Fibroblast of lung (primary cell): ENCODE results near the gene VAV2. TPM values are rescaled to one million over a fixed set of nuclear protein-coding genes. Genes with fewer than 3 reads are reported as not detected.
"Not testable (repeated sequence)": the region's sequence is repeated elsewhere in the genome, so short reads cannot be mapped to it uniquely, and the experiment has no call there.

Experiments
- DNase-seq, 2 donors: peaks; one replicate each; pipeline versions ENCODE4 v3.0.0 to v3.0.0-alpha.2; 2010; ENCODE audit warnings: low read depth in 2 of 2
- H2AFZ ChIP-seq: 2 replicates; pipeline ENCODE4 v1.5.1; 2012; ENCODE audit warnings: low read length, control low read depth, inconsistent platforms
- H3K27ac ChIP-seq: 2 replicates; pipeline ENCODE4 v1.5.1; 2011; ENCODE audit warnings: low read length, control low read depth; ENCODE audit not compliant: insufficient read depth
- H3K27me3 ChIP-seq: 2 replicates; pipeline ENCODE4 v1.5.1; 2011; ENCODE audit warnings: mild to moderate bottlenecking, low read length; ENCODE audit not compliant: control insufficient read depth, insufficient read depth
- H3K36me3 ChIP-seq: 2 replicates; pipeline ENCODE4 v1.5.1; 2011; ENCODE audit warnings: low read length; ENCODE audit not compliant: control insufficient read depth, insufficient read depth
- H3K4me1 ChIP-seq: 2 replicates; pipeline ENCODE4 v1.5.1; 2011; ENCODE audit warnings: low read length; ENCODE audit not compliant: control insufficient read depth, insufficient read depth; ENCODE audit errors: extremely low read depth
- H3K4me2 ChIP-seq: 2 replicates; pipeline ENCODE4 v1.5.1; 2011; ENCODE audit warnings: low read length, control low read depth; ENCODE audit not compliant: insufficient read depth; ENCODE audit errors: extremely low read depth
- H3K4me3 ChIP-seq, 4 experiments: fragments of 200-600 bp in 1 of 4; sonication (generic) in 1 of 4; replicated peaks in 1 of 4; 2 replicates each; pipeline ENCODE4 v1.5.1; 2011 to 2016; ENCODE audit warnings: low read length in 4 of 4, low read depth in 3 of 4, mild to moderate bottlenecking in 3 of 4, control low read depth in 2 of 4, inconsistent platforms in 1 of 4, mixed read lengths in 1 of 4; ENCODE audit not compliant: insufficient read depth in 1 of 4; ENCODE audit errors: control extremely low read depth in 1 of 4
- H3K79me2 ChIP-seq: 2 replicates; pipeline ENCODE4 v1.5.1; 2012; ENCODE audit warnings: mild to moderate bottlenecking, low read length, inconsistent platforms; ENCODE audit not compliant: control insufficient read depth, insufficient read depth
- H3K9ac ChIP-seq: 2 replicates; pipeline ENCODE4 v1.5.1; 2011; ENCODE audit warnings: mild to moderate bottlenecking, low read length, control low read depth; ENCODE audit not compliant: insufficient read depth
- H3K9me3 ChIP-seq: 2 replicates; pipeline ENCODE4 v1.5.1; 2012; ENCODE audit warnings: low read depth, low read length; ENCODE audit not compliant: control insufficient read depth, insufficient read depth
- H4K20me1 ChIP-seq: 2 replicates; pipeline ENCODE4 v1.5.1; 2011; ENCODE audit warnings: low read length; ENCODE audit not compliant: control insufficient read depth, insufficient read depth; ENCODE audit errors: extremely low read depth
- EZH2 ChIP-seq: IDR thresholded peaks from 2 replicates; pipeline ENCODE4 v1.5.1; 2012; ENCODE audit warnings: low read length, control low read depth, mild to moderate bottlenecking; ENCODE audit errors: missing control alignments
- polyA plus RNA-seq, 2 donors: library from polyadenylated mRNA; depleted of rRNA in 1 of 2; stranded (reverse) in 1 of 2; unstranded in 1 of 2; fragments of >200 nt; gene quantifications; 2 replicates each; pipeline ENCODE4 v1.2.1, GENCODE V29; 2011 to 2012; ENCODE audit warnings: missing spikeins in 1 of 2
- total RNA-seq: library from RNA; depleted of rRNA; stranded (reverse); fragments of >200 nt; gene quantifications from 2 replicates; pipeline ENCODE4 v1.2.1, GENCODE V29; 2014
- TF ChIP-seq, protein P1 (sequence below), 2 donors: IDR thresholded peaks in 1 of 2; conservative IDR thresholded peaks in 1 of 2; 1 replicate in 1 of 2; 2 replicates in 1 of 2; pipeline ENCODE4 v1.5.1; 2011 to 2012; ENCODE audit warnings: low read length in 2 of 2, control low read depth in 1 of 2, inconsistent platforms in 1 of 2, low read depth in 1 of 2, mild to moderate bottlenecking in 1 of 2

The VAV2 gene
- total and polyA plus RNA-seq, 2 donors (not counting 1 experiment from before 2014, with no cell fraction given) = 13.7 to 17.7 TPM

DNA sequence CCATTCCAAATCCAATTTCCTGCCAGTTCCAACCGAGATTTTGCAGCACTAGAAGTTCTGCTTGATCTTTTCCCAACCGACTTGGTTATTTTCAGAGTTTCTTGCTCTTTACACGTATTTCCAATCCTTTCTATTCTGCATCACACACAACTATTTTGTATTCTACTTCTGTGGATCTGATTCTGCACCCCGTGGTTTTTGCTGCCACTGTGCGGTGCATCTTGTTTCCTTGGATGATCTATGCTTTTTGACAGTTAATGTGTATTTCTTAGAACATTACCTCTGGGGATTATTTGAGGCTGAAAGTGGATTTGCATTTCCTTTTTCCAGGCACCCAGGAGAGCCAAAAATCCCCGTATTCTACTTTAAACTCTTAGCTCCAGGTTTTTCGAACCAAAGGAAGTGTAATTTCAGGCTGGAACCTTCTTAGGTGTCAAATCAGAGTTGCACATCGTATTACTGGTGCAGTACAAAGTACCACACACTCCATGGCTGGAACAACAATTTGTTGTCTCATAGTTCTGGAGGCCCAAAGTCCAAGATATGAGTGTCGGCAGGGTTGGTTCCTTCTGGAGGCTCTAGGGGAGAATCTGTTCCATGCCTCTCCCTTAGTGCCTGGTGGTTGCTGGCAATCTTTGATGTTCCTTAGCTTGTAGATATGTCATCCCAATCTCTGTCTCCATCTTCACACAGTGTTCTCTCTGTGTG lies 239.2 kb downstream of the VAV2 start:
- no peak overlapping the region for H3K4me2 ChIP-seq
- no peak overlapping the region for H3K9ac ChIP-seq
- H4K20me1 ChIP-seq = no peaks in the 10 kb centered on the region
- no peak overlapping the region for H3K4me3 ChIP-seq
- no peaks in the 10 kb centered on the region for H3K9me3 ChIP-seq
- H2AFZ ChIP-seq = no peak overlapping the region
- DNase-seq = no peak
- H3K4me1 ChIP-seq = no peaks in the 10 kb centered on the region
- H3K79me2 ChIP-seq = no peaks in the 10 kb centered on the region
- H3K27ac ChIP-seq = no peak overlapping the region
- TF ChIP-seq EZH2 = no peak
- TF ChIP-seq, protein P1, sequence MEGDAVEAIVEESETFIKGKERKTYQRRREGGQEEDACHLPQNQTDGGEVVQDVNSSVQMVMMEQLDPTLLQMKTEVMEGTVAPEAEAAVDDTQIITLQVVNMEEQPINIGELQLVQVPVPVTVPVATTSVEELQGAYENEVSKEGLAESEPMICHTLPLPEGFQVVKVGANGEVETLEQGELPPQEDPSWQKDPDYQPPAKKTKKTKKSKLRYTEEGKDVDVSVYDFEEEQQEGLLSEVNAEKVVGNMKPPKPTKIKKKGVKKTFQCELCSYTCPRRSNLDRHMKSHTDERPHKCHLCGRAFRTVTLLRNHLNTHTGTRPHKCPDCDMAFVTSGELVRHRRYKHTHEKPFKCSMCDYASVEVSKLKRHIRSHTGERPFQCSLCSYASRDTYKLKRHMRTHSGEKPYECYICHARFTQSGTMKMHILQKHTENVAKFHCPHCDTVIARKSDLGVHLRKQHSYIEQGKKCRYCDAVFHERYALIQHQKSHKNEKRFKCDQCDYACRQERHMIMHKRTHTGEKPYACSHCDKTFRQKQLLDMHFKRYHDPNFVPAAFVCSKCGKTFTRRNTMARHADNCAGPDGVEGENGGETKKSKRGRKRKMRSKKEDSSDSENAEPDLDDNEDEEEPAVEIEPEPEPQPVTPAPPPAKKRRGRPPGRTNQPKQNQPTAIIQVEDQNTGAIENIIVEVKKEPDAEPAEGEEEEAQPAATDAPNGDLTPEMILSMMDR (conservative IDR thresholded peaks at IDR 0.05 in 1 of 2, IDR thresholded peaks at IDR 0.05 in 1 of 2; ENCODE audit: low read depth in 1 of 2, low read length in 2 of 2) = no peak
- no peaks in the 10 kb centered on the region for H3K36me3 ChIP-seq
- peaks cover 3% of the 10 kb centered on the region for H3K27me3 ChIP-seq

DNA sequence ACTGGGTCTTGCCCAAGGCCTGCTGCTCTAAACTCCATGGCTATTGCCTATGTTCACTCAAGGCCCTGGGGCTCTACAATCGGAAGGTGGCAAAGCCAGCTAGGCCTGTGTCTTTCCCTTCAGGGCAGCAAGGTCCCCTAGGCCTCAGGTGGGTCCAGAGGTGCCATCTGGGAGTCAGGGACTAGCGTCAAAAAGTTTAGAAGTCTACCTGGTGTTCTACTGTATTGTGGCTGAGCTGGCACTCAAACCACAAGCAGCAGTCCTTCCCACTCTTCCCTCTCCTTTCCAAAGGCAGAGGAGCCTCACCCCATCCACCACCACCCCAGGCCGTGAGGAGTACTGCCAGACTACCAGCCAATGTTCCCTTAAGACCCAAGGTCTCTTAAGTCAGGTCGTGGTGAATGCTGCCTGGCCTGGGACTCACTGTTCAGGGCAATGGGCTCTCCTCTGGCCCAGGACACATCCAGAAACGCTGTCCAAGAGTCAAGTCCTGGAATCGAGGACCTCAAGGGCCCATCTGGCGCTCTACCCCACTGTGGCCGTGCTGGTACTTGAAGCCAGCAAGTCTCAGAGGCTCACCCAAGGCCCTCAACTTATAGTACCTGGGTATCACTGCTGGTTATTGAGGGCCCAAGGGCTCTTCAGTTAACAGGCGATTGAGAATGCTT lies 241.0 kb downstream of the VAV2 start:
- no peak overlapping the region for H3K4me3 ChIP-seq
- no peaks in the 10 kb centered on the region for H3K4me1 ChIP-seq
- H3K9ac ChIP-seq = no peak overlapping the region
- no peak overlapping the region for H3K4me2 ChIP-seq
- no peaks in the 10 kb centered on the region for H3K36me3 ChIP-seq
- peaks cover 3% of the 10 kb centered on the region for H3K27me3 ChIP-seq
- TF ChIP-seq, protein P1 (conservative IDR thresholded peaks at IDR 0.05 in 1 of 2, IDR thresholded peaks at IDR 0.05 in 1 of 2; ENCODE audit: low read depth in 1 of 2, low read length in 2 of 2) = no peak
- TF ChIP-seq EZH2 = no peak
- no peak for DNase-seq
- H3K79me2 ChIP-seq = no peaks in the 10 kb centered on the region
- no peaks in the 10 kb centered on the region for H4K20me1 ChIP-seq
- no peak overlapping the region for H2AFZ ChIP-seq
- no peaks in the 10 kb centered on the region for H3K9me3 ChIP-seq
- no peak overlapping the region for H3K27ac ChIP-seq

DNA sequence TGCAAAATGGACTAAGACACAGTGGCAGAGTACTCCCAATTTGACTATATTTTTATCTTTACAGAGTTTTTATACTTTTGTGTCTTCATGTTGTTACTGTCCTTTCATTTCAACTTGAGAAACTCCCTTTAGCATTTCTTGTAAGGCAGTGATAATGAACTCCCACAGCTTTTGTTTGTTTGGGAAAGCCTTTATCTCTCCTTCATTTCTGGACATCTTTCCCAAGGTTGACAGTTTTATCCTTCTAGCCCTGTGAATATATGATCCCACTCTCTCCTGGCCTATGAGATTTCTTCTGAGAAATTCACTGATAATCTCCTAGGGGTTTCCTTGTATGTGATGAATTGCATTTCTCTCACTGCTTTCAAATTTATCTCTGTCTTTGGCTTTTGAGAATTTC lies 244.8 kb downstream of the VAV2 start:
- no peak for DNase-seq
- Histone ChIP-seq H3K27ac (no peak overlapping the region), H4K20me1 (no peaks in the 10 kb centered on the region), H3K27me3 (peaks cover 6% of the 10 kb centered on the region), H3K4me1 (no peaks in the 10 kb centered on the region), H3K4me3 (no peak overlapping the region), H2AFZ (no peak overlapping the region), H3K9me3 (no peaks in the 10 kb centered on the region), H3K79me2 (no peaks in the 10 kb centered on the region), H3K9ac (no peak overlapping the region), H3K36me3 (no peaks in the 10 kb centered on the region), H3K4me2 (no peak overlapping the region)
- TF ChIP-seq, protein P1 (conservative IDR thresholded peaks at IDR 0.05 in 1 of 2, IDR thresholded peaks at IDR 0.05 in 1 of 2; ENCODE audit: low read depth in 1 of 2, low read length in 2 of 2) = no peak
- no peak for TF ChIP-seq EZH2

DNA sequence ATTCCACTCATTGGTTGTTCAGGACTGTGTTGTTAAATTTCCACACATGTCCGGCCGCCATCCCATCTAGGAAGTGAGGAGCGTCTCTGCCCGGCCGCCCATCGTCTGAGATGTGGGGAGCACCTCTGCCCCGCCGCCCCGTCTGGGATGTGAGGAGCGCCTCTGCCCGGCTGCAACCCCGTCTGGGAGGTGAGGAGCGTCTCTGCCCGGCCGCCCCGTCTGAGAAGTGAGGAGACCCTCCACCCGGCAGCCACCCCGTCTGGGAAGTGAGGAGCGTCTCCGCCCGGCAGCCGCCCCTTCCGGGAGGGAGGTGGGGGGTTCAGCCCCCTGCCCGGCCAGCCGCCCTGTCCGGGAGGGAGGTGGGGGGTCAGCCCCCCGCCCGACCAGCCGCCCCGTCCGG lies 247.6 kb downstream of the VAV2 start:
- not testable (repeated sequence) for H3K27me3 ChIP-seq, H3K4me3 ChIP-seq, H2AFZ ChIP-seq, H3K4me1 ChIP-seq, H3K9me3 ChIP-seq, H4K20me1 ChIP-seq, H3K9ac ChIP-seq, H3K79me2 ChIP-seq, H3K27ac ChIP-seq, H3K36me3 ChIP-seq, DNase-seq, H3K4me2 ChIP-seq
